Measurements from ENCODE around the gene HCRT. TPM values are rescaled to one million over a fixed set of nuclear protein-coding genes. Genes with fewer than 3 reads are reported as not detected.

Gene HCRT
- polyA plus RNA-seq, 1 of the 3 experiments (the other 2 are of a cell fraction): not detected

GRCh38 chr17:42180922-42181850, 4.1 kb downstream of the HCRT start, which contains the start of gene KCNH4:
KCNH4 (minus strand) TSS chr17:42181142; CDS start chr17:42180945, 197 bp downstream.
- no peak within 1 kb of the TSS; the same call in 1 of the 2 replicates for H3K9ac ChIP-seq
- 12% methylated on average over 29 of the region's 60 CpGs for WGBS (ENCODE audit: low lambda C conversion rate)
- ChIA-PET POLR2A (interaction anchor here (0.8 to 1.6 kb wide), 2 partner anchors 25 to 67 kb away, joined by 3 read pairs; no protein-coding TSS in a partner anchor), CTCF (interaction anchor here (0.6 to 4.4 kb wide), 28 partner anchors 8 to 224 kb away, joined by 3 to 30 read pairs (median 4); partner anchors contain the start of genes GHDC, HSPB9, NKIRAS2 and RAB5C)
- TF ChIP-seq CHD2 (IDR thresholded peaks at IDR 0.05; ENCODE audit: low read length, partially characterized antibody) (peak; percentile 67), CTCF (IDR thresholded peaks at IDR 0.05) (peak; percentile 64), USF1 (IDR thresholded peaks at IDR 0.05; ENCODE audit: borderline replicate concordance, low read depth) (peak; percentile 79), MEF2A (IDR thresholded peaks at IDR 0.05; ENCODE audit: borderline replicate concordance, low read depth) (no peak), SMC3 (IDR thresholded peaks at IDR 0.05; ENCODE audit: low read depth, low read length) (peak; percentile 40), USF2 (IDR thresholded peaks at IDR 0.05; ENCODE audit: borderline replicate concordance, low read depth, low read length) (peak; percentile 50), MXI1 (IDR thresholded peaks at IDR 0.05; ENCODE audit: low read depth, low read length) (peak; percentile 98), MAX (IDR thresholded peaks at IDR 0.05; ENCODE audit: low read depth) (peak; percentile 99), REST (IDR thresholded peaks at IDR 0.05; ENCODE audit: low read depth, low read length) (0 out of 2 replicates have a peak, but pooled peaks have one; percentile 19), FOXM1 (IDR thresholded peaks at IDR 0.05; ENCODE audit: low read depth) (no peak), RAD21 (IDR thresholded peaks at IDR 0.05; ENCODE audit: low read length) (peak; percentile 70), POLR2AphosphoS5 (IDR thresholded peaks at IDR 0.05; ENCODE audit: low read depth, low read length) (no peak), SIN3A (IDR thresholded peaks at IDR 0.05; ENCODE audit: borderline replicate concordance, low read depth, low read length) (peak; percentile 70; the same call in 1 of the 2 replicates), RFX5 (IDR thresholded peaks at IDR 0.05; ENCODE audit: low read length) (no peak), RCOR1 (IDR thresholded peaks at IDR 0.05; ENCODE audit: low read length) (no peak; the same call in 1 of the 2 replicates), TEAD4 (IDR thresholded peaks at IDR 0.05; ENCODE audit: borderline replicate concordance, insufficient read depth) (no peak), ELF1 (IDR thresholded peaks at IDR 0.05) (no peak), PBX3 (IDR thresholded peaks at IDR 0.05) (no peak), TCF12 (IDR thresholded peaks at IDR 0.05) (no peak), JUND (IDR thresholded peaks at IDR 0.05) (no peak)
- H3K4me2 ChIP-seq: peak within 1 kb of the TSS; percentile 90
- H3K4me1 ChIP-seq (ENCODE audit: control insufficient read depth in 1 of 2, insufficient read depth in 2 of 2, low read depth in 1 of 2, low read length in 1 of 2): peaks cover 4 to 15% of the 10 kb centered on the region in 2 experiments; a peak in 2 of 4 replicates
- peak; percentile 99 for DNase-seq
- H2AFZ ChIP-seq (ENCODE audit: low read depth): peak within 1 kb of the TSS; percentile 84
- H3K9me3 ChIP-seq: no peaks in the 10 kb centered on the region
- peak within 1 kb of the TSS; percentile 55 to 63 for H3K4me3 ChIP-seq (ENCODE audit: low read depth in 2 of 2, low read length in 1 of 2)
- no peak within 1 kb of the TSS for H3K27ac ChIP-seq (ENCODE audit: low read depth in 2 of 2, low read length in 1 of 2)
- peaks cover 11% of the 10 kb centered on the region for H3F3A ChIP-seq (replicated peaks; ENCODE audit: insufficient read depth)
- no peaks in the 10 kb centered on the region for H3K27me3 ChIP-seq (ENCODE audit: insufficient read depth)
- H3K36me3 ChIP-seq (replicated peaks in 1 of 2; ENCODE audit: control insufficient read depth in 1 of 2, insufficient read depth in 2 of 2, low read length in 1 of 2): no peaks in the 10 kb centered on the region
- H4K20me1 ChIP-seq (ENCODE audit: insufficient read depth): no peaks in the 10 kb centered on the region
- H3K9me2 ChIP-seq: no peaks in the 10 kb centered on the region
- no peaks in the 10 kb centered on the region for H3K79me2 ChIP-seq (ENCODE audit: insufficient read depth)
